Fibroblast of lung (primary cell): ENCODE measurements around the gene CRACDL.

Source experiments
- EZH2 ChIP-seq: IDR thresholded peaks from 2 replicates; pipeline ENCODE4 v1.5.1; 2012; ENCODE audit warnings: low read length, control low read depth, mild to moderate bottlenecking; ENCODE audit errors: missing control alignments
- TF ChIP-seq, protein P1 (sequence below), 2 donors: IDR thresholded peaks in 1 of 2; conservative IDR thresholded peaks in 1 of 2; 1 replicate in 1 of 2; 2 replicates in 1 of 2; pipeline ENCODE4 v1.5.1; 2011 to 2012; ENCODE audit warnings: low read length in 2 of 2, control low read depth in 1 of 2, inconsistent platforms in 1 of 2, low read depth in 1 of 2, mild to moderate bottlenecking in 1 of 2

GRCh38 chr2:98975611-98976010 is 39.6 kb upstream of the CRACDL start:
- TF ChIP-seq, protein P1, sequence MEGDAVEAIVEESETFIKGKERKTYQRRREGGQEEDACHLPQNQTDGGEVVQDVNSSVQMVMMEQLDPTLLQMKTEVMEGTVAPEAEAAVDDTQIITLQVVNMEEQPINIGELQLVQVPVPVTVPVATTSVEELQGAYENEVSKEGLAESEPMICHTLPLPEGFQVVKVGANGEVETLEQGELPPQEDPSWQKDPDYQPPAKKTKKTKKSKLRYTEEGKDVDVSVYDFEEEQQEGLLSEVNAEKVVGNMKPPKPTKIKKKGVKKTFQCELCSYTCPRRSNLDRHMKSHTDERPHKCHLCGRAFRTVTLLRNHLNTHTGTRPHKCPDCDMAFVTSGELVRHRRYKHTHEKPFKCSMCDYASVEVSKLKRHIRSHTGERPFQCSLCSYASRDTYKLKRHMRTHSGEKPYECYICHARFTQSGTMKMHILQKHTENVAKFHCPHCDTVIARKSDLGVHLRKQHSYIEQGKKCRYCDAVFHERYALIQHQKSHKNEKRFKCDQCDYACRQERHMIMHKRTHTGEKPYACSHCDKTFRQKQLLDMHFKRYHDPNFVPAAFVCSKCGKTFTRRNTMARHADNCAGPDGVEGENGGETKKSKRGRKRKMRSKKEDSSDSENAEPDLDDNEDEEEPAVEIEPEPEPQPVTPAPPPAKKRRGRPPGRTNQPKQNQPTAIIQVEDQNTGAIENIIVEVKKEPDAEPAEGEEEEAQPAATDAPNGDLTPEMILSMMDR (conservative IDR thresholded peaks at IDR 0.05 in 1 of 2, IDR thresholded peaks at IDR 0.05 in 1 of 2; ENCODE audit: low read depth in 1 of 2, low read length in 2 of 2): no peak
- no peak for TF ChIP-seq EZH2
